ENCODE results near the gene SH2D4B.
"Not testable (repeated sequence)": the region's sequence is repeated elsewhere in the genome, so short reads cannot be mapped to it uniquely, and the experiment has no call there.

The SH2D4B gene

GRCh38 chr10:80524190-80524909 lies 13.4 kb upstream of the SH2D4B start:
- DNase-seq (ENCODE audit: low spot score): no peak

- DNase-seq (ENCODE audit: low spot score): no peak
Observed at GRCh38 chr10:80526218-80526617, 11.5 kb upstream of the SH2D4B start.

GRCh38 chr10:80526742-80527141 lies 11.0 kb upstream of the SH2D4B start:
- DNase-seq (ENCODE audit: low spot score): no peak

- no peak for DNase-seq (ENCODE audit: low spot score)
Observed at GRCh38 chr10:80528185-80528700, 9.5 kb upstream of the SH2D4B start.

- DNase-seq (ENCODE audit: low spot score): no peak
Observed at GRCh38 chr10:80528901-80529300, 8.8 kb upstream of the SH2D4B start.

- no peak for DNase-seq (ENCODE audit: low spot score)
Observed at GRCh38 chr10:80529604-80530003, 8.1 kb upstream of the SH2D4B start.

- peak; percentile 64 for DNase-seq (ENCODE audit: low spot score)
Observed at GRCh38 chr10:80530251-80530650, 7.5 kb upstream of the SH2D4B start.

- DNase-seq (ENCODE audit: low spot score): no peak
Observed at GRCh38 chr10:80530816-80531215, 6.9 kb upstream of the SH2D4B start.

GRCh38 chr10:80532571-80532970 lies 5.1 kb upstream of the SH2D4B start:
- DNase-seq (ENCODE audit: low spot score): no peak

- DNase-seq (ENCODE audit: low spot score): not testable (repeated sequence)
Observed at GRCh38 chr10:80534059-80534458, 3.6 kb upstream of the SH2D4B start.

- DNase-seq (ENCODE audit: low spot score): not testable (repeated sequence)
Observed at GRCh38 chr10:80534646-80535045, 3.1 kb upstream of the SH2D4B start.

- DNase-seq (ENCODE audit: low spot score): peak; percentile 83
Observed at GRCh38 chr10:80535671-80536360, 1.9 kb upstream of the SH2D4B start.

GRCh38 chr10:80536361-80536835 lies 1.3 kb upstream of the SH2D4B start:
- no peak for DNase-seq (ENCODE audit: low spot score)

GRCh38 chr10:80537086-80537735 lies 491 bp upstream of the SH2D4B start:
- DNase-seq (ENCODE audit: low spot score): no peak

- no peak for DNase-seq (ENCODE audit: low spot score)
Observed at GRCh38 chr10:80538481-80539185, 931 bp downstream of the SH2D4B start.

GRCh38 chr10:80539421-80540031 lies 1.8 kb downstream of the SH2D4B start:
- DNase-seq (ENCODE audit: low spot score): no peak

- DNase-seq (ENCODE audit: low spot score): no peak
Observed at GRCh38 chr10:80540136-80540535, 2.4 kb downstream of the SH2D4B start.

GRCh38 chr10:80540618-80540980 lies 2.9 kb downstream of the SH2D4B start:
- no peak for DNase-seq (ENCODE audit: low spot score)

GRCh38 chr10:80540981-80541750 lies 3.5 kb downstream of the SH2D4B start:
- peak; percentile 6 for DNase-seq (ENCODE audit: low spot score)

- peak; percentile 35 for DNase-seq (ENCODE audit: low spot score)
Observed at GRCh38 chr10:80542053-80542452, 4.4 kb downstream of the SH2D4B start.

Data from hepatic stellate cell (primary cell).